NCI-H345 treated with DMSO at 0.1 percent for 48 hours (cell line): ENCODE results near the gene GRK5.

Source experiments
- DNase-seq: peaks from one replicate; lab custom pipeline; 2025; ENCODE audit not compliant: unreplicated experiment; lab: John Stamatoyannopoulos, UW

Gene GRK5

GRCh38 chr10:119396709-119397071 is 189.3 kb downstream of the GRK5 start:
- DNase-seq, result no peak

GRCh38 chr10:119397416-119397815 is 190.0 kb downstream of the GRK5 start:
- no peak for DNase-seq

GRCh38 chr10:119398996-119399395 is 191.6 kb downstream of the GRK5 start:
- no peak for DNase-seq

DNA sequence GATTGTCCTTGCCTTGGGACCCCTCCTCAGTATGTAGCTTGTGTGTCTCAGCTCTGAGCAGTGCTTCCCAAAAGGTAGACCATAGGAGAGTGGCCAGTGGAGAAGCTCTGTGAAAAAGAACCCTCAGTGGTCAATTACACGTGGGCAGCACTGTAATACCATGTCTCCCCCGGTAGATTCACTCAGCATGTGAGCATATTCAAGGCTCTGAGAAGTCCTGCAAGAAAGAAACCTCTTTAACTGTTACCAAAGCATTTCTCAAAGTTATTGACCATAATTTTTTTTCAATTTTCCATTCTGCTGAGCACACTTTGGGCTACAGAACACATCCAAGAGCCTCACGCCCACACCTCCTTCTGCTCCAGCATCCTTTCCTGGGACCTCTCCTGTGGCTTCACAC is 192.1 kb downstream of the GRK5 start:
- DNase-seq, result no peak

DNA sequence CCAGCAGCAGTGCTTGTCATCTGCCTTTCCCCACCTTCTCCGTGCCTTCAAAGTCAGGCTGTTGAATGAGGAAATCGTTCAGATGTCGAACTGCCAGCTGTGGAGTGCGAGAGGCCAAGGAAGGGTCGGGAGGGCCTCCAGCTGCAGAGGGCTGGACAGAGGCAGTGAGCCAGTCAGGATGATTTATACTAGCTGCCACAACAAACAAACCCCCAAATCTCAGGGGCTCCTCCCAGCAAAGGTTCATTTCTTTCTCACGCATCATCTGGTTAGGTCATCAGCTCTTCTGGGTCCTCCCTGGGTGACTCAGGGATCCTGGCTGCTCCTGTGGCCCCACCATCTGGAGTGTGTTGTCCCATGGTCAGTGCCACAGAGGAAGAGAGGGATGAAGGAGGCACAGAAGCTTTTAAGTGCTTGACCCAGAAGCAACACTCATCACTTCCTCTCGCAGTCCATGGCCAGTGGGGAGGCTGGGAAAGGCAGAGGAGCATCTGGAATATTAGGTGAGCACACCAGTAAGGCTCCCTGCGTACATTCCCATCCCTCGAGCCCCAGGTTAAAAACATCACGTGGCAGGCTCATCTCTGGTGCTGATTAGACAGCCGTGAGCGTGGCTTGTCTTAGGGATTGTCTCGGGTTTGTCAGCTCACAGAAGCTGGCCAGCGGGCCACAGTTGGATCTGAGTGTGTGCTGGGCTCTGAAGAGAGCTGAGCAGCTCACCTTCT is 194.5 kb downstream of the GRK5 start:
- DNase-seq, result no peak

- no peak for DNase-seq
Measured at GRCh38 chr10:119403921-119404320, 196.6 kb downstream of the GRK5 start.

DNA sequence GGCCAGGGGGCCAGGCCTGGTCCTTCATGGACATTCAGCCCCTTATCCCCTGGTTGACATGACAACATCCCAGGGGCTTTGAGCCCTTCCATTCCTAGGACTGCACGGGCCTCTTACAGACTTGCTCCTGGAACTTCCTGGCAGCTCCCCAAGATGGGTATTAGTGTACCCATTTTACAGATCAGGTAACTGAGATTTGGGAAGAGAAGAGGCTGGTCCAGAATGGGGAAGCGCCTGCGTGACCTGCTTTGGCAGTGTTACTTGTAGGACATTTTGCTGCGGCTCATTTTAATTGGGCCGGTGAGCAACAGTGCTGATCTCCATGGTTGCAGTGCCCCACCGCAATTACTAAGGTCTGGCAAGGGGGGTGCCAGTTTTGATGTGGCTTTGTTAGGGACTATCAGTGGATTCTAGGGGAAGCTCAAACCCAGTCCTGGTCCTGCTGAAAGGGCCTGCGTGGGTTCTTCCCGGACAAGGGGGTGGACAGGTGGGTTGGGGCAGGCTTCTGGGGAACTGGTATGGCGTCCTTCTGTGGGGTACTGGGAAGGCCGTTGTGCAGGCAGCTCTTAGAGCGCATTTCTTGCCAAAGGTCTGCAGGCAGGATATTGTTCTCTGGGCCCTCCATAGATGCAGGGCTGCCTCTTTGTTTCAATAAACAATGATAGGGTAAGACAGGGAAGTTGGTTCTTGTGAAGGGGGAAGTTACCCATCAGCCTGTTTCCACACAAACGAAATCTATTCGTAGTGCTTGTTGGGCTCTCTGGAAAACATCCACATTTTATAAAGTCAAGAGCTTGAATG is 197.5 kb downstream of the GRK5 start:
- no peak for DNase-seq

- DNase-seq, result no peak
Measured at GRCh38 chr10:119405520-119405807, 198.1 kb downstream of the GRK5 start.

GRCh38 chr10:119406137-119406536 is 198.8 kb downstream of the GRK5 start:
- DNase-seq, result no peak

DNA sequence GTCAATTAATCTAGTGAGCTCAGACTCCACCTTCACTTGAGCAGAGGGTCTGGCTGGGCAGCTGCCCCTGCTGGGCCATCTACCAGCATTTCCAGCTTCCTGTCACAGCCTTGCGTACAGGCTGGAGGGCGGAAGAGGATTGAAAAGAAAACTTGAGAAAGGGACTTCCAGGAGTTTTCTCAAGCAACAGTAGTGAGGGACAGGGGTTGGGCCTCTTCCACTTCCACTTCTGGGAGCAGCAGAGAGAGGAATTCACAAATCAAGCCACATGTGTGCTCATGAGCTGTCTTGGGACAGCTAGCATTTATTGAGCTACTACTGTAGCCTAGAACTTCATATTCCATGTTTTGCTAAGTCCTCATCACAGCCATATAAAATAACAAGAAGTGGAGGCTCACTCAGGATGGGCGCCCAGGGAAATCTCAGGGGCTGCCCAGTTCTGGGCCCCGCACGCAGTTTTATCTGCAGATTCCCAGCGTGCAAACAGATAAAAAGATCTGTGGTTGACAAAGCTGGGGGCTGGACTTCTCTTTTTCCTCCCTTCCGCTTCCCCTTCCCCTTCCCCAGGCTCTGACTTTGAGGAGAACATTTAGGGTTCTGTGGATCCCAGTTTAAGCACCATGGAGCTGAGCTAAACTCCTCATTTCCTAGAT is 199.4 kb downstream of the GRK5 start:
- no peak for DNase-seq

DNA sequence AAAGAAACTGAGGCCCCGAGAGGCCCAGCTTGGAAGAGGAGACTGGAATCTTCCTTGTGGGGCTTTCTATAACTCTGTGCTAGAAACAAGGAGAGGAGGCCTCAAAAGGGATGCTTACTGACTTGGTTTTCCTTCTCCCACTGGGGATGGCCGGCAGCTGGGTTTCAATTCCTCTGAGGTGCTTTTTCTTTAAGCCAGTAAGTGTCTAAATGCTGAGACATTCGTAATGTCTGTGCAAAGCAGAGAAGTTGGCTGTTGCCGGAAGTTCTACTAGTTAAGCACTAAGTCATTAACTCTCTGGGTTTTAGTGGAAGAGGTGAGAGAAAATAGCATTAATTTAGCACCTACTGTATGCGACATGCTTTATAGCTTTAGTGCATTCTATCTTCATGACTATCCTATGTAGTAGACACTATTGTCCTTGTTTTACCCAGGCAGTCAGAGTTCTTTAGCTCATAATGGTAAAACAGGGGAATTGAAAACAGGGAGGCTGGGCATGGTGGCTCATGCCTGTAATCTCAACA is 199.9 kb downstream of the GRK5 start:
- no peak for DNase-seq

GRCh38 chr10:119408072-119408471 is 200.7 kb downstream of the GRK5 start:
- DNase-seq, result no peak

GRCh38 chr10:119408969-119409371 is 201.6 kb downstream of the GRK5 start:
- DNase-seq, result no peak

GRCh38 chr10:119409385-119409784 is 202.0 kb downstream of the GRK5 start:
- DNase-seq, result no peak

- no peak for DNase-seq
Measured at GRCh38 chr10:119409906-119410305, 202.5 kb downstream of the GRK5 start.

- no peak for DNase-seq
Measured at GRCh38 chr10:119410361-119411116, 203.2 kb downstream of the GRK5 start.

GRCh38 chr10:119412244-119413092 is 205.1 kb downstream of the GRK5 start:
- no peak for DNase-seq

- no peak for DNase-seq
Measured at GRCh38 chr10:119413093-119413453, 205.7 kb downstream of the GRK5 start.

DNA sequence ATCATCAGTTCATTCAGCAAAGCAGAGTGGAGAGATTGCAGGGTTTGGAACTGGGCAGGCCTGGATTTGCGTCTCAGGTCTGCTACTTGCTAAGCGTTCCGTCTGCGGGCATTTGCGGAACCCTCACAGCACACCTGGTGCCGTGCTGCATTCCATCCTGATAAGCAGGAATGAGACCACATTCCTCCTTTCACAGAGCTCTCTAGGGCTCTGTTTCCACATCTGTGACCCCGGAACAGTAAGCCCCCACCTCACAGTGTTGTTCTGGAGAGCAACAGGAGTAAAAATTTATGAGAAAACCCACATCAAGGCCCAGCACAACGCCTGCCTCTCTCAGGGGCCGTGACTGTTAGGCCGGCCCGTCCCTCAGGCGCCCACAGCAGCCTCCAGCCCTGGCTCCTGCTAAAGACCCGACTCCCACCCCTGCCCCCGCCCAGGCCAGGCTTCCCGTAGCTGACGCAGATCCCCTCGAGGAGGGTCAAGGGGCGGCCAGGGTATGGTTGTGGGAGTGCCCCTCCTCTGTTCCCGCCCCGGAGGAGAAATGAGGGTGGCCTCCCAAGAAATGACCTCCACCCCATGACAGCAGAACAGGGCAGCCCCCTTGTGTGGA is 206.2 kb downstream of the GRK5 start:
- DNase-seq, result no peak

GRCh38 chr10:119414081-119414611 is 206.8 kb downstream of the GRK5 start:
- no peak for DNase-seq
